Testis (tissue), 3 donors: ENCODE results near the gene EFEMP2. TPM values are rescaled to one million over a fixed set of nuclear protein-coding genes. Genes with fewer than 3 reads are reported as not detected.

Experiments used
- DNase-seq: peaks from one replicate; pipeline ENCODE4 v3.0.0-alpha.2; 2019
- H3K27ac ChIP-seq, 2 donors: fragments of 200-600 bp; sonication (generic); one replicate each; pipeline ENCODE4 v1.5.1; 2019
- H3K27me3 ChIP-seq: fragments of 200-600 bp; sonication (generic); one replicate; pipeline ENCODE4 v1.5.1; 2019
- H3K36me3 ChIP-seq: fragments of 200-600 bp; sonication (generic); one replicate; pipeline ENCODE4 v1.5.1; 2017; ENCODE audit warnings: low read depth; ENCODE audit errors: missing control alignments
- H3K4me1 ChIP-seq: fragments of 200-600 bp; sonication (generic); one replicate; pipeline ENCODE4 v1.5.1; 2019
- H3K4me3 ChIP-seq, 2 donors: fragments of 200-600 bp; sonication (generic); one replicate each; pipeline ENCODE4 v1.5.1; 2017 to 2019
- H3K9me3 ChIP-seq: fragments of 200-600 bp; sonication (generic); one replicate; pipeline ENCODE4 v1.5.1; 2017
- POLR2A ChIP-seq: fragments of 450-650 bp; IDR thresholded peaks from one replicate; pipeline ENCODE4 v1.6.1; 2017; ENCODE audit warnings: antibody characterized with exemption, mild to moderate bottlenecking, moderate library complexity
- WGBS, 2 donors: methylation state at CpG; one replicate each; pipeline ENCODE4 v1.1.5; 2018; 5-methylcytosine and 5-hydroxymethylcytosine counted together
- intact Hi-C: fragments of 100-400 bp; cut with DNase I; formaldehyde crosslinking; loops from one replicate; pipeline ENCODE4 v1.15.1; 2023; ENCODE audit warnings: low total_unique reads
- polyA plus RNA-seq: library from polyadenylated mRNA; stranded (reverse); fragments of 350-450 nt; fragmentation: Illumina TruSeq; extraction: RNeasy Lipid Tissue Mini Kit (QIAGEN cat#74804); gene quantifications from one replicate; pipeline ENCODE4 v1.2.3, GENCODE V29; 2014; ENCODE audit warnings: low read depth, low replicate concordance; ENCODE audit not compliant: insufficient read depth
- total RNA-seq, 2 donors: library from RNA; depleted of rRNA; stranded (reverse); fragments of >200 nt; gene quantifications; one replicate each; pipeline ENCODE4 v1.2.3, GENCODE V29; 2016
- TF ChIP-seq, protein P1 (sequence below), 3 experiments: fragments of 450-650 bp in 2 of 3; fragments of 200-600 bp in 1 of 3; sonication (generic) in 1 of 3; IDR thresholded peaks; one replicate each; pipeline ENCODE4 v1.5.1; 2016 to 2019; ENCODE audit warnings: antibody characterized with exemption in 3 of 3, mild to moderate bottlenecking in 2 of 3, moderate library complexity in 1 of 3

The EFEMP2 gene
- total and polyA plus RNA-seq, 3 donors from 2014 or later: 47.4 to 100 (median 52.4) TPM

DNA sequence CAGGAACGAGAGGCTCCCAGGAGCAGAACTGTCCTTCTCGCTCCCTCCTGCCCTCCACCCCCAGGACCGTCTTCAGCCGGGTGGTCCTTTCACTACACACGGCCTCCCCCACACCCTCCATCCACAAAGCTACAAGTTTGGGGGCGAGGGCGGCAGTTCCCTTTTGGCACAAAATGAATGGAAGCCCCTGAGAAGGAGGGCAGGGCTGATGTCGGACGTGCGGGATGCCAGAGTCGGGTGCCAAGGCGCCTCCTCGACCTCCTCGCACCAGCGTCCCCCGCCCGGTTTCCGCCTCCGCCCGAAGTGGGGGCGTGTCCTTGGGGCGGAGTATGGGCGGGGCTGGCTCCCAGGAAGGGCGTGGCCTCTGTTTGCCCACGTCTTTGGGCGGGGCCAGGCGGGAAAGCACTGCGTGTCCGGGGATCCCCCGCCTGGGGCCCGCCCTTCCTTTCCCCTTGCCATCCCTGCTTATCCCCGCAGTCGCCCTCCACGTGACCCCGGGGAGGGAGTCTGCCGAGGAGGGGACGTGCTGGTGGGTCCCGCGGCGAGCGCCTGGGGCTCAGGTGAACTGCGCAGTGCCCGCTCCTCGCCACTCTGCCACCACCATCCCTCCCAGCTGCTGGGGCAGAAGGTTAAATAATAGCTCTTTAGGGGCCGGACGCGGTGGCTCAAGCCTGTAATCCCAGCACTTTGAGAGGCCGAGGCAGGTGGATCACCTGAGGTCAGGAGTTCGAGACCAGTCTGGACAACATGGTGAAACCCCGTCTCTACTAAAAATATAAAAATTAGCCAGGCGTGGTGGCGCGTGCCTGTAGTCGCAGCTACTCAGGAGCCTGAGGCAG, 937 bp upstream of the EFEMP2 start:
- intact Hi-C loops: no loop called here
- DNase-seq: peak; percentile 96
- Histone ChIP-seq H3K27me3 (no peaks in the 10 kb centered on the region), H3K36me3 (no peaks in the 10 kb centered on the region), H3K4me3 (peak overlapping the region; percentile 58 to 59), H3K4me1 (peaks cover 14% of the 10 kb centered on the region), H3K9me3 (no peaks in the 10 kb centered on the region), H3K27ac (peak overlapping the region; percentile 41 to 93)
- 6 to 14% methylated on average over 13 to 53 of the region's 54 CpGs for WGBS, 2 donors
- TF ChIP-seq POLR2A: peak; percentile 78
- TF ChIP-seq, protein P1, sequence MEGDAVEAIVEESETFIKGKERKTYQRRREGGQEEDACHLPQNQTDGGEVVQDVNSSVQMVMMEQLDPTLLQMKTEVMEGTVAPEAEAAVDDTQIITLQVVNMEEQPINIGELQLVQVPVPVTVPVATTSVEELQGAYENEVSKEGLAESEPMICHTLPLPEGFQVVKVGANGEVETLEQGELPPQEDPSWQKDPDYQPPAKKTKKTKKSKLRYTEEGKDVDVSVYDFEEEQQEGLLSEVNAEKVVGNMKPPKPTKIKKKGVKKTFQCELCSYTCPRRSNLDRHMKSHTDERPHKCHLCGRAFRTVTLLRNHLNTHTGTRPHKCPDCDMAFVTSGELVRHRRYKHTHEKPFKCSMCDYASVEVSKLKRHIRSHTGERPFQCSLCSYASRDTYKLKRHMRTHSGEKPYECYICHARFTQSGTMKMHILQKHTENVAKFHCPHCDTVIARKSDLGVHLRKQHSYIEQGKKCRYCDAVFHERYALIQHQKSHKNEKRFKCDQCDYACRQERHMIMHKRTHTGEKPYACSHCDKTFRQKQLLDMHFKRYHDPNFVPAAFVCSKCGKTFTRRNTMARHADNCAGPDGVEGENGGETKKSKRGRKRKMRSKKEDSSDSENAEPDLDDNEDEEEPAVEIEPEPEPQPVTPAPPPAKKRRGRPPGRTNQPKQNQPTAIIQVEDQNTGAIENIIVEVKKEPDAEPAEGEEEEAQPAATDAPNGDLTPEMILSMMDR (IDR thresholded peaks at IDR 0.05): no peak

DNA sequence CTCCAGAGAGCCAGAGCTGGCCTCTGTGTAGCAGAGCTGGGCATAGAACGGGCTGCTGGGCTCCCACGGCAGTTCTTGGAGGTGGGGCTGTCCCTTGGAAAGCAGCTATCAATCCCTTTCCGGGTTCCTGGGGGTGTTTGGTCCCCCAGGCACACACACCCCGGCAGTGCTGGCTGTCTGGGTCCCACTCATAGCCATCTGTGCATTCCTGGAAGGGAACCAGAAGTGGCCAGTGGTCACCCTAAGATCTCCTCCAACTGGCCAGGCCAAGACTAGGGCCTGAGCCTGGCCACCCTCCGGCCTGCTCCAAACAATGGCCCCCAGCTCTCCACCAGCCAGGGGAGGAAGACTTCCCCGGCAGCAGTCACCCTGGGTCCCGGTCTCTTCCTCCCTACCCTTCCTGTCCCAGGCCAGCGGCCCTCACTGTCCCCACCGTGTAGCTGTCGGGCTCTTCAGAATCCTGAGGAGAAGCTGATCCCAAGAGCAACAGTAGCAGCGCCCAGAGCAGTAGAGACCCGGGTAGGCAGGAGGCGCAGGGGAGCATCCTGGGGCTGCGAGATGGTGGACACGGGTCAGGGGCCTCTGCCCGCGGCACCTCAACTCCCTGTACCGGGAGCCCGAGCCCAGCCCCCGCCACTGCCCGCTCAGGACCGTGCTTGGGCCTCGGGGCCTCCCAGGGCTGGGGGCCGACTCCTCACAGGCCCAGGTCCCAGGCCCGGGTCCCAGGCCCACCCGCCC, 620 bp downstream of the EFEMP2 start:
- intact Hi-C loops: no loop called here
- WGBS, 2 donors: 32 to 53% methylated on average over 7 to 11 of the region's 26 CpGs
- no peak for DNase-seq
- H3K4me3 ChIP-seq: peak overlapping the region; percentile 58 to 59
- H3K9me3 ChIP-seq: no peaks in the 10 kb centered on the region
- peaks cover 14% of the 10 kb centered on the region for H3K4me1 ChIP-seq
- H3K36me3 ChIP-seq: no peaks in the 10 kb centered on the region
- TF ChIP-seq, protein P1 (IDR thresholded peaks at IDR 0.05): no peak
- no peak for TF ChIP-seq POLR2A
- H3K27me3 ChIP-seq: no peaks in the 10 kb centered on the region
- peak overlapping the region; percentile 82 to 93 for H3K27ac ChIP-seq

DNA sequence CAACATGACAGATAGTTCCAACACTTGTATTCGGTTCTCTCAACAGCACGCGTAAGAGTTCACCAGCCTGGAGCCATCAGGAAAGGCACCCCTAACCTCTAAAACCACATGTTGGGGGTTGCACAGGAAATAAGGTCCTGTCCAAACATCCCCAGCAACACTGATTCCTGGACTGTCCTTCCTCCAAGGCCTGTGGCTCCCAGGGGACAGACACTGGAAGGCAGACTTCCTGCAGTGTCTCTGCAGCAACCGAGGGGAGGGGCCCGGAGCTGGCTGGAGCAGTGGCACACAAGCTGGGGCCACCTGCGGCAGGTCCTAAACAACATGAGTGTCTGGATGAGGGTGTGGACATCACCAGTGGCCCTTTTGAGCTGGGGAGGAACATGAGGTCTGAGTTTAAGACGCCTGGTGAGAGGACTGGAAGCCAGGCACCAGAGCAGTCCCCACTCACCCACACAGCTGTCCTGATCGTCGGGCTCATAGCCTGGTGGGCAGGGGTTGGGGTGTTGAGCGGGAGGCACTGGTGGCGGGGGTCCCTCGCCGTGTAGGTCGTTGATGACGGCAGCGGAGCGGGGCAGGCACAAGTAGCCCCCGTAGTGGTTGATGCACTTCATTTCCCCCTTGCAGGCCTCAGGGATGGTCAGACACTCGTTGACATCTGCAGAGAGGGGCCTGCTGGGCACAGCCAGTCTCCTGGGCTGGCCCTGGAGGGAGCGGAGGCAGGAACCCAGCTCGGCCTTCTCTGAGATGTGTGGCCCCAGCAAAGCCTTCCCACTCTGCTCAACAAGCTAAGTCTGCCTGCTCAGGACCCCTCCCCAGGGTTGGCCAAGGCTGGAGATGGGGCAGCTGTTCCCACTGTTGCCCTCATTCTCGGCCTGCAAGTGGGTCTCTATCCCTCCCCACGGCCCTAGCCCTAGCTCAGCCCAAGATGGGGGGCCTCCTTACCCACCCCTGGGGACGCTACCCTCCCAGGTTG, 1.6 kb downstream of the EFEMP2 start:
- TF ChIP-seq, protein P1 (IDR thresholded peaks at IDR 0.05): no peak
- TF ChIP-seq POLR2A: no peak
- intact Hi-C loops: no loop called here
- Histone ChIP-seq H3K36me3 (no peaks in the 10 kb centered on the region), H3K4me3 (no peak overlapping the region), H3K4me1 (peaks cover 14% of the 10 kb centered on the region), H3K27me3 (no peaks in the 10 kb centered on the region), H3K27ac (peak overlapping the region; percentile 82 to 93), H3K9me3 (no peaks in the 10 kb centered on the region)
- DNase-seq: no peak
- WGBS, 2 donors: 69 to 100% methylated on average over 1 to 24 of the region's 24 CpGs

DNA sequence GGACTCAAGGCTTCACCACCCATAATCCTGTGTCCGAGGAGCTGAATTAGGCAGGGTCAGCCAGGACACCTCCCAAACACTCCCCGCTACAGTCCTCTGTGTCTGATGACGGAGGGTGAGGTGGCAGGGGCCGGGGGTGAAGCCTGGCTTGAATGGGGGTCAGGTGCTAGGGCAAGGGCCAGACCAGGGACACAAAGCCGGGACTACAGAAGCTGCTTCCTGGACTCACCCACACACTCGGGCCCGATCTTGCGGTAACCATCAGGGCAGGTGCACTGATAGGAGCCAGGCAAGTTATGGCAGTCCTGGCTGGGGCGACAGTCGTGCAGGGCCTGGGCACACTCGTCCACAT, 2.3 kb downstream of the EFEMP2 start:
- no peak overlapping the region for H3K4me3 ChIP-seq
- H3K27me3 ChIP-seq: no peaks in the 10 kb centered on the region
- TF ChIP-seq, protein P1 (IDR thresholded peaks at IDR 0.05): no peak
- no peak for TF ChIP-seq POLR2A
- no peaks in the 10 kb centered on the region for H3K36me3 ChIP-seq
- peaks cover 14% of the 10 kb centered on the region for H3K4me1 ChIP-seq
- DNase-seq: no peak
- no peak overlapping the region for H3K27ac ChIP-seq
- H3K9me3 ChIP-seq: no peaks in the 10 kb centered on the region
- intact Hi-C loops: no loop called here
- 68 to 78% methylated on average over 5 to 11 of the region's 11 CpGs for WGBS, 2 donors
